KBM-7 (cell line): ENCODE results near the gene IL3RA.
"Not testable (repeated sequence)": the region's sequence is repeated elsewhere in the genome, so short reads cannot be mapped to it uniquely, and the experiment has no call there.

Source experiments
- DNase-seq: peaks from one replicate; pipeline ENCODE4 v3.0.0-alpha.2; 2015
- in situ Hi-C: fragments of 300-500 bp; cut with MboI; formaldehyde crosslinking; loops from 2 replicates; pipeline ENCODE4 v1.14.3; 2020; ENCODE audit warnings: low sequenced_read_pairs, low pct_unique_long_range_greater_than_20kb, mixed read lengths

Gene IL3RA

GRCh38 chrX:1325515-1326116, 11.0 kb upstream of the IL3RA start:
- in situ Hi-C loops = no loop called here

GRCh38 chrX:1327651-1328304, 8.8 kb upstream of the IL3RA start:
- in situ Hi-C loops = no loop called here
- DNase-seq = no peak

More at GRCh38 chrX:1325515-1326116, 11.0 kb upstream of the IL3RA start:
- DNase-seq = no peak

GRCh38 chrX:1330605-1331004, 6.0 kb upstream of the IL3RA start:
- DNase-seq = peak; percentile 55
- in situ Hi-C loops = no loop called here

GRCh38 chrX:1332433-1332832, 4.2 kb upstream of the IL3RA start:
- in situ Hi-C loops = not testable (repeated sequence)

GRCh38 chrX:1334854-1335253, 1.7 kb upstream of the IL3RA start:
- in situ Hi-C loops = no loop called here
- DNase-seq = no peak

More at GRCh38 chrX:1332433-1332832, 4.2 kb upstream of the IL3RA start:
- DNase-seq = not testable (repeated sequence)

GRCh38 chrX:1336948-1337779, 579 bp downstream of the IL3RA start:
- in situ Hi-C loops = no loop called here
- DNase-seq = no peak

- DNase-seq = no peak
- in situ Hi-C loops = no loop called here
Measured at GRCh38 chrX:1341545-1342184, 5.1 kb downstream of the IL3RA start.

- in situ Hi-C loops = not testable (repeated sequence)
Measured at GRCh38 chrX:1349606-1350005, 13.0 kb downstream of the IL3RA start.

GRCh38 chrX:1351981-1352714, 15.6 kb downstream of the IL3RA start:
- DNase-seq = no peak
- in situ Hi-C loops = no loop called here

More at GRCh38 chrX:1349606-1350005, 13.0 kb downstream of the IL3RA start:
- DNase-seq = not testable (repeated sequence)

GRCh38 chrX:1354036-1355019, 17.7 kb downstream of the IL3RA start:
- no peak for DNase-seq
- in situ Hi-C loops = no loop called here

GRCh38 chrX:1355131-1356046, 18.8 kb downstream of the IL3RA start:
- no peak for DNase-seq
- in situ Hi-C loops = no loop called here

- DNase-seq = no peak
- in situ Hi-C loops = no loop called here
Measured at GRCh38 chrX:1357993-1358392, 21.4 kb downstream of the IL3RA start.

GRCh38 chrX:1358793-1359476, 22.4 kb downstream of the IL3RA start:
- no peak for DNase-seq

GRCh38 chrX:1359477-1359873, 22.9 kb downstream of the IL3RA start:
- DNase-seq = no peak
- in situ Hi-C loops = no loop called here

More at GRCh38 chrX:1358793-1359476, 22.4 kb downstream of the IL3RA start:
- in situ Hi-C loops = no loop called here

- in situ Hi-C loops = no loop called here
Measured at GRCh38 chrX:1360171-1360570, 23.6 kb downstream of the IL3RA start.

GRCh38 chrX:1361275-1361674, 24.7 kb downstream of the IL3RA start:
- in situ Hi-C loops = no loop called here
- DNase-seq = no peak

More at GRCh38 chrX:1360171-1360570, 23.6 kb downstream of the IL3RA start:
- DNase-seq = no peak
